Activated naive CD8-positive, alpha-beta T cell treated with anti-CD3 and anti-CD28 coated beads, Interleukin-2, amount 10 ng/mL, durations not matched to agents 7 days and 5 days (primary cell): ENCODE results near the gene KPNB1. TPM values are rescaled to one million over a fixed set of nuclear protein-coding genes. Genes with fewer than 3 reads are reported as not detected.

Experiments used
- ATAC-seq: fragments of 150-1000 bp; cut with Tn5 transposase; one replicate; pipeline ENCODE4 v1.10.0; 2021; ENCODE audit warnings: low read depth, moderate library complexity
- POLR2A ChIA-PET: fragments of 350-600 bp; sonication (Branson Sonifier 250); formaldehyde crosslinking; loops from one replicate; lab custom pipeline; 2021; ENCODE audit warnings: antibody characterized with exemption; lab: Charles Lee
- DNase-seq: peaks from one replicate; pipeline ENCODE4 v3.0.0; 2021
- H3K27ac Mint-ChIP-seq: one replicate; pipeline ENCODE4 v1.8.0; 2022; ENCODE audit warnings: mild to moderate bottlenecking, mixed read lengths
- H3K27me3 Mint-ChIP-seq: one replicate; pipeline ENCODE4 v1.8.0; 2022; ENCODE audit warnings: mild to moderate bottlenecking, moderate library complexity, mixed read lengths
- H3K36me3 Mint-ChIP-seq: one replicate; pipeline ENCODE4 v1.8.0; 2021; ENCODE audit warnings: mild to moderate bottlenecking, mixed read lengths
- H3K4me1 Mint-ChIP-seq: one replicate; pipeline ENCODE4 v1.8.0; 2021; ENCODE audit warnings: mixed read lengths
- H3K4me3 Mint-ChIP-seq: one replicate; pipeline ENCODE4 v1.8.0; 2022; ENCODE audit warnings: mild to moderate bottlenecking, moderate library complexity, mixed read lengths
- H3K9me3 Mint-ChIP-seq: one replicate; pipeline ENCODE4 v1.8.0; 2021; ENCODE audit warnings: mixed read lengths
- total RNA-seq, 2 experiments: library from RNA; stranded (reverse); gene quantifications; one replicate each; pipeline ENCODE4 v1.2.3, GENCODE V29; 2021

Gene KPNB1
- 100 to 1,000 TPM; 335 TPM for total RNA-seq

DNA sequence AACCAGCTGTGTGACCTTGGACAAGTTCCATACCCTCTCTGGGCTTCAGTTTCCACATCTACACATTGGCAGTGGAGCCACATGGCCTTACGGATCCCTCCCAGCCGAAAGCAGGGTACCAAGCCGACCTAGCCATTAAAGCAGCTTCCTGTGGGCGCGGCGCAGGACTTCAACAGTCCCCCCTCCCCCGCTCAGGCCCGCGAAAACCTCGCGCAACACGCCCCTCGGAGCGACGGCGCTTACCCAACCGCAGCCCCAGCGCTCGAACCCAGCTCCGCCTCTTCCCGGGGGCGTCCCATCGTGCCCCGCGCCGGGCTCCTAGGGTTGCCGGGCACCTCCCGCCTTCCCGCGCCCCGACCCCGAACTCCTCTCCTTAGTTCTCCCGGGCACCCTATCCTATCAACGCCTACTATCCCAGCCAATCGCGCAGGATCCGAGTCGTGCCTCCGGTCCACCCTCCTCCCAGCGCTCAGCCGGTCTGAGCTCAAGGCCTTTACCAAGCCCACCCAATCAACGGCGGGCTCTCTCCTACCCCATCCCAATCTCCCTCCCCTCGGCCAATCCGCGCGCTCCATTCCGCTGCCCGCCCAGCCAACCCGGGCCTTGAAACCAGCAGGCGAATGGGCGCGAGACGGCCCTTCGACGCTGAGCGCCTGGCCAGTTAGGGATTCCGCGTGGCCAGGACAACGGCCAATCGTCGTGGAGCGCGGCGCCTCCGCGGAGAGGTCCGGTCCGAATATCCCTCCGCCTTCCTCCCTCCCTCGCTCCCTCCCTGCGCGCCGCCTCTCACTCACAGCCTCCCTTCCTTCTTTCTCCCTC is at the start of gene KPNB1:
KPNB1 (plus strand) TSS at position 767 of the 819 bp plus-strand sequence. CDS start 326 bp downstream, outside the sequence.
- Mint-ChIP-seq H3K36me3 (peaks cover 31% of the 10 kb centered on the region), H3K27me3 (no peaks in the 10 kb centered on the region), H3K4me1 (peaks cover 37% of the 10 kb centered on the region), H3K27ac (peak within 1 kb of the TSS; percentile 96), H3K4me3 (peak within 1 kb of the TSS; percentile 92), H3K9me3 (no peaks in the 10 kb centered on the region)
- POLR2A ChIA-PET = interaction anchor here (0.6 to 4.9 kb wide), 26 partner anchors 9 to 706 kb away, joined by 3 to 39 read pairs (median 4); partner anchors contain the start of genes CDC27, EFCAB13, LRRC46 and MRPL10
- ATAC-seq (peak; percentile 86), DNase-seq (peak; percentile 95)

DNA sequence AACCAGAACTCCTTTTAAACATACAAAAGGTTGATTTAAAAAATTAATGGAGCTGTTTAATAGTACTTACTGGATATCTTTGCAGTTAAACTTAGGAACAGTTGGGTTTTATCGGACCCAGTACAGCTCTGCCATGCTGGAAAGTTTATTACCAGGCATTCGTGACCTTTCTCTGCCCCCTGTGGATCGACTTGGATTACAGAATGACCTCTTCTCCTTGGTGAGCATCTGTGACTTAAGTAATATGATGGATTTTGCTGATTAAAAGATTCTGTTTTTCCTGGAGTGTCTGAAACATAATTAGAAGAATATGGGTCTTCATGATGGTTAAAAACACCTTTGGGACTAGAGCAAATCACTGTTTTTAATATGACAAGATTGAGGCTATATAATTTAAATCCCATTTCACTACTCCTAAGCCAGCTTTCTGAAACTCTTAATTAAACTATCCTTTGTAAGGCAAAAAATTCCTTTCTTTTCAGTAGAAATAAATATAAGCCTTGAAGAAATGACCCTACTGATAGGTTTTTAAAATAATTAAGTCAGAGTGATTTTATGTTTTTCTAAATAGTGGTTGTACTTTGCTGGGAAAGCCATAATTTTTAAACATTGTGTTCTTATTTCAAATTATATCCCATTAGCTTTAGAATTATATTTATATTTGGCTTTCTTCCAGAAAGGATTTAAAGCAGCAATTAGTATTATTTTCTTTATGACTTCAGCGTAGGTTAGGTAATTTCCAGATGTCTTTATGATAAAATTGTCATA is 45.7 kb upstream of the KPNB1 start:
- ATAC-seq (no peak), DNase-seq (no peak)
- peaks cover 3% of the 10 kb centered on the region for H3K4me1 Mint-ChIP-seq
- H3K9me3 Mint-ChIP-seq = no peaks in the 10 kb centered on the region
- POLR2A ChIA-PET = no interaction called here
- H3K4me3 Mint-ChIP-seq = no peak overlapping the region
- H3K36me3 Mint-ChIP-seq = peaks cover 37% of the 10 kb centered on the region
- no peaks in the 10 kb centered on the region for H3K27me3 Mint-ChIP-seq
- no peak overlapping the region for H3K27ac Mint-ChIP-seq

DNA sequence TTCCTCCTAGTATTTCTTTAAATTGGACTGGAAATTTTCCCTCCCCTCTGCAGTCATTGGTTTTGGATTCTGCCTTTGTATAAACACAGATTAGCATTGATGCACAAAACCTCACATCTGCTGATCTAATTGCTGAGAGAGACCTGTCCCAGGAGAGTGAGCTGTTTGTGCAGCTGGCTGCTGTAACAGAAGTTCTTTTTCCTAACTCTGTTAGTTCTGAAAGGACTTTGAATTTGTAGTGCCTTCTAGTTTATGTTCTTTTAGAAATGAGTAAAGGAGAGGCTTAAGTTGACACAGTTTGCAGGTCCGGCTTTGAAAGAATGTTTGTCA is 45.2 kb upstream of the KPNB1 start:
- no peak overlapping the region for H3K4me3 Mint-ChIP-seq
- peaks cover 34% of the 10 kb centered on the region for H3K36me3 Mint-ChIP-seq
- POLR2A ChIA-PET = no interaction called here
- no peak for DNase-seq
- no peaks in the 10 kb centered on the region for H3K27me3 Mint-ChIP-seq
- no peaks in the 10 kb centered on the region for H3K9me3 Mint-ChIP-seq
- peaks cover 3% of the 10 kb centered on the region for H3K4me1 Mint-ChIP-seq
- H3K27ac Mint-ChIP-seq = no peak overlapping the region
- ATAC-seq = no peak

DNA sequence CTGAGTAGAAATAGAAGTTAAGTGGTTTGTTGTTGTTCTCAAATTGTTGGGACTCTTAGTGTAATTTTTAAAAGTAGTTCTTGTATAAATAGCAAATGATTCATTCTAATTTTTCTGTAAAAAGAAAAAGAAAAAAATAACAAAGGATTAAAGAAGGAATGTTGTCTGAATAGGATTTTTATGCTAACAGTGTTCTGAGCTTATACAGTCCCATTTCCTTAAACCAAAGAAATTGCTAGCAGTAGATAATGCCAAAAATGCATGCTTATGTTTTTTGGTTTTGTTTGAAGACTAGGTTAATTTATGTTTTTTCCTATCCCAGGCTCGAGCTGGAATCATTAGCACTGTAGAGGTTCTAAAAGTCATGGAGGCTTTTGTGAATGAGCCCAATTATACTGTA is 44.7 kb upstream of the KPNB1 start:
- H3K4me1 Mint-ChIP-seq = peaks cover 3% of the 10 kb centered on the region
- POLR2A ChIA-PET = interaction anchor here (0.5 kb wide), 1 partner anchor 14 kb away, joined by 3 read pairs; no protein-coding TSS in a partner anchor
- no peak overlapping the region for H3K4me3 Mint-ChIP-seq
- DNase-seq = no peak
- peaks cover 34% of the 10 kb centered on the region for H3K36me3 Mint-ChIP-seq
- no peaks in the 10 kb centered on the region for H3K27me3 Mint-ChIP-seq
- no peak overlapping the region for H3K27ac Mint-ChIP-seq
- no peaks in the 10 kb centered on the region for H3K9me3 Mint-ChIP-seq
- ATAC-seq = no peak

DNA sequence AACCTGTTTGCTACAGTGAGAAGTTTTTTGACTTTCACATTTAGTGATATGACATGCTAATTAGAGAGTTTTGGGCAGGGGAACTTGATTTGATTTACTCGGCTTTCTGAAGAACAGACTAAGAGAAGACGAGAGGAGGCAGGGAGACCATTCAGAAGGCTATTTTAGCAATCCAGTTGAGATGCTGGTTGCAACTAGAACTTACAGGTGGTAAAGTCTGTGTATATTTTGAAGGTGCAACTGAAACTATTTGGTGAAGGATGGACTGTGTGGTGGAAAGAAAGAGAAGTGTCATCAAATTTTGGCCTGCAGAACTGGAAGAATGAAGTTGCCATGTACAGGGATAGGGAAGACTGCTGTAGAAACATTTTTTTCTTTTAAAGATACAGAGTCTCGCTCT is 42.2 kb upstream of the KPNB1 start:
- H3K4me3 Mint-ChIP-seq = no peak overlapping the region

DNA sequence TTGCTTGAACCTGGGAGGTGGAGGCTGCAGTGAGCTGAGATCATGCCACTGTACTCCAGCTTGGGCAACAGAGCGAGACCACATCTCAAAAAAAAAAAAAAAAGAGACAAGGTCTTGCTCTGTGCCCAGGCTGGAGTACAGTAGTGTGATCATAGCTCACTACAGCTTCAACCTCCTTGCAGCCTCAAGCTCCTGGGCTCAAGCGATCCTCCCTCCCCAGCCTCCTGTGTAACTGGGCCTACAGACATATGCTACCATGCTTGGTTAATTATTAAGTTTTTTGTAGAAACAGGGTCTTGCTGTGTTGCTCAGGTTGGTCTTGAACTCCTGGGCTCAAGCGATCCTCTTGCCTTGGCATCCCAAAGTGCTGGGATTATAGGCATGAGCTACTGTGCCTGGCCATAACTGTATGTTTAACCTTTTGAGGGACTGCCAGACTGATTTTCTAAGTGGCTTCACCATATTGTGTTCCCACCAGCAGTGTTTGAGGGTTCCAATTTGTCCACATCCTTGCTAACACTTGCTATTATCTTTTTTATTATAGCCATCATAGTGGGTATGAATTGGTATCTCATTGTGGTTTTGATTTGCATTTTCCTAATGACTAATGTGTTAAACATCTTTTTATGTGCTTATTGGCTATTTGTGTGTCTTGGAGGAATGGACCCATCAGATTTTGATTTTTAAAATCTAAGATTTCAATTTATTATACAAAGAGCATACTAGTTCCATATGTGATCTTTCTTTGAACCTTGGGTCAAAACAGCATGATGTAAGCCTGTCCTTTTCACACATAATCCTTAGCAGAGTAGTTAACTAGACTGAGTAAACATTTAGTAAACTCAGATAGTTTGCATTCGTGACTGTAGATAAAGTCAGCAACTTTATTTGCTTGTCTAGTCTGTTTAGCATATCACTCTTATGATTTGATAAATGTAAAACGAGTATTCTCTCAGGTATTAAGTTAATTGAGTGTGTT is 38.1 kb upstream of the KPNB1 start:
- Mint-ChIP-seq H3K27me3 (no peaks in the 10 kb centered on the region), H3K4me1 (peaks cover 8% of the 10 kb centered on the region), H3K4me3 (no peak overlapping the region), H3K36me3 (peaks cover 18% of the 10 kb centered on the region), H3K9me3 (no peaks in the 10 kb centered on the region), H3K27ac (no peak overlapping the region)
- no peak for ATAC-seq
- no peak for DNase-seq
- POLR2A ChIA-PET = no interaction called here

More for the DNA sequence above, 42.2 kb upstream of the KPNB1 start:
- Mint-ChIP-seq H3K27me3 (no peaks in the 10 kb centered on the region), H3K4me1 (peaks cover 5% of the 10 kb centered on the region), H3K36me3 (peaks cover 30% of the 10 kb centered on the region), H3K27ac (no peak overlapping the region), H3K9me3 (no peaks in the 10 kb centered on the region)
- POLR2A ChIA-PET = no interaction called here
- ATAC-seq (no peak), DNase-seq (no peak)

DNA sequence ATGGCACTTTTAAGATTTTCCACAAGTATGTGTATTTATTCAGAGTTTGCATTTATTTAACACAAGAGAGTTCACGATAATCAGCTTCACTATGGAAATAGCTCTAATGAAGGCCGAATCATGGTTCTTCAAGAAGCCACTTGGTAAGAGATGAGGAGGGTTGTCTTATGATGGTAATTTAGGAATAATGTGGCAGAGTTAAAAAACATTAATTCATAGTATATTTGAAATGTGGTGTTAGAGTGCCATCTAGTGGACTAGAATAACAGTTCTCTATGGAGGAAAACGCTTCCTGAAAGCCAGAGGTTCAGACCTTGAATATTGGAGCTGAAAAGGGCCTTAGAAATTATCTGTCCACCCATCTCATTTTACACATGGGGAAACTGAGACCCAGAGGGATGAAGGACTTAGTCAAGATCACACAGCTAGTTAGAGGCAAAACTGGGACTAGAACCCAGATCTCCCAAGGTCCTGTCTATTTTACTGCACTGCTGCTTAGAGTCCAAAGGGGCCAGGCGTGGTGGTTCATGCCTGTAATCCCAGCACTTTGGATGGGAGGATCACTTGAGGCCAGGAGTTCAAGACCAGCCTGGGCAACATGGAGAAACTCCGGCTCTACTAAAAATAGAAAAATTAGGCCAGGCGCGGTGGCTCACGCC is 33.8 kb upstream of the KPNB1 start:
- ATAC-seq (no peak), DNase-seq (no peak)
- no peaks in the 10 kb centered on the region for H3K9me3 Mint-ChIP-seq
- H3K27me3 Mint-ChIP-seq = no peaks in the 10 kb centered on the region
- peaks cover 26% of the 10 kb centered on the region for H3K36me3 Mint-ChIP-seq
- H3K4me3 Mint-ChIP-seq = no peak overlapping the region
- H3K4me1 Mint-ChIP-seq = peaks cover 15% of the 10 kb centered on the region
- POLR2A ChIA-PET = interaction anchor here (1.0 kb wide), 1 partner anchor 33 kb away, joined by 3 read pairs; no protein-coding TSS in a partner anchor
- H3K27ac Mint-ChIP-seq = peak overlapping the region; percentile 26

DNA sequence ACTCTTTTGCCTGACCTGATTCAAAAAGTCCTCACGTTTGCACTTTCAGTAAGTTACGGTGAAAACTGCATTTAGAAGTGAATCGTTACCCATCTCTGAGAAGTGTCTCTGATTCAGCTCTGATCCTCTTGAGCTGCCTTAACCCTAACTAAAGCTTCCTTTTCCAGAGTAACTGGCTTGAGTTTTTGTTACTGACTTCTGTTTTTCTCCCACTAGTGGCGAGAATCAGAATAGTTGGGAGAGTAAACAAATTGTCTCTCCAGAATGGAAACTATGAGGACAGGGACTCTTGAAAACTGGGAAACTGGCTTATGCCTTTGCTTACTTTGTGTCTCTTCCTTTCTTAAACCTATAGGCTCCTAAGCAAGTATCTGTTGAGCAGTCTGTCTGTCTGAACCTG is 31.3 kb upstream of the KPNB1 start:
- H3K9me3 Mint-ChIP-seq = no peaks in the 10 kb centered on the region
- H3K4me1 Mint-ChIP-seq = peaks cover 21% of the 10 kb centered on the region
- H3K36me3 Mint-ChIP-seq = peaks cover 28% of the 10 kb centered on the region
- POLR2A ChIA-PET = interaction anchor here (0.6 kb wide), 1 partner anchor 248 kb away, joined by 7 read pairs; no protein-coding TSS in a partner anchor
- no peak for DNase-seq
- ATAC-seq = no peak
- no peak overlapping the region for H3K4me3 Mint-ChIP-seq
- H3K27ac Mint-ChIP-seq = no peak overlapping the region
- H3K27me3 Mint-ChIP-seq = no peaks in the 10 kb centered on the region

DNA sequence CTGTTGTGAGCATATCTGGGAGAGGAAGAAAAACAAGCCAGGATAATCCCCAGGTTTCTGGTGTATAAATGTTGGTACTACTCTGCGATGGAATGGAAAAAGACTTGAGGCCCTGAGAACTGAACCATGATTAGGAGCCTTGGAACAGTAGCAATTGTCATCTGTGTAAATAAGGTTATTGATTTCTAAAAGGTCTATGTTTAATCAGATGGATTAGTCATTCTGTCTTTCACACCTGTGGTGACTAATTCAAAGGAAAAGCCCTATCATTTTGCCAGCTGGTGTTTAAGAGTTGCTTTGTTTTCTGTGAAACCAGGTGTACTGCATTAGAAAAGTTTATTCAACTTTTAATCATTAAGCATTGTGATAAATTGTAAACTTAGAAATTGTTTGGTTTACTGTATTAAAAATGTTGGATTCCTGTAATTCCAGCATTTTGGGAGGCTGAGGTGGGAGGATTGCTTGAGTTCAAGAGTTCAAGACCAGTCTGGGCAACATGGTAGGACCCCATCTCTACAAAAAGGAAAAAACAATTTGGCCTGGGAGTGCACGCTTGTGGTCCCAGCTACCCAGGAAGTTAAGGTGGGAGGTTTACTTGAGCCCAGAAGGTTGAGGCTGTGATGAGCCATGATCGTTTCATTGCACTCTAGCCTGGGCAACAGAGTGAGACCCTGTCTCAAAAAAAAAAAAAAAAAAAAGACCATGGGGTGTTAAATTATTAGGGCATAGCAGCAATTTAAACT is 29.0 kb upstream of the KPNB1 start:
- POLR2A ChIA-PET = no interaction called here
- Mint-ChIP-seq H3K4me3 (no peak overlapping the region), H3K27ac (peak overlapping the region; percentile 35), H3K9me3 (no peaks in the 10 kb centered on the region), H3K36me3 (peaks cover 30% of the 10 kb centered on the region), H3K27me3 (no peaks in the 10 kb centered on the region), H3K4me1 (peaks cover 22% of the 10 kb centered on the region)
- DNase-seq (no peak), ATAC-seq (no peak)

DNA sequence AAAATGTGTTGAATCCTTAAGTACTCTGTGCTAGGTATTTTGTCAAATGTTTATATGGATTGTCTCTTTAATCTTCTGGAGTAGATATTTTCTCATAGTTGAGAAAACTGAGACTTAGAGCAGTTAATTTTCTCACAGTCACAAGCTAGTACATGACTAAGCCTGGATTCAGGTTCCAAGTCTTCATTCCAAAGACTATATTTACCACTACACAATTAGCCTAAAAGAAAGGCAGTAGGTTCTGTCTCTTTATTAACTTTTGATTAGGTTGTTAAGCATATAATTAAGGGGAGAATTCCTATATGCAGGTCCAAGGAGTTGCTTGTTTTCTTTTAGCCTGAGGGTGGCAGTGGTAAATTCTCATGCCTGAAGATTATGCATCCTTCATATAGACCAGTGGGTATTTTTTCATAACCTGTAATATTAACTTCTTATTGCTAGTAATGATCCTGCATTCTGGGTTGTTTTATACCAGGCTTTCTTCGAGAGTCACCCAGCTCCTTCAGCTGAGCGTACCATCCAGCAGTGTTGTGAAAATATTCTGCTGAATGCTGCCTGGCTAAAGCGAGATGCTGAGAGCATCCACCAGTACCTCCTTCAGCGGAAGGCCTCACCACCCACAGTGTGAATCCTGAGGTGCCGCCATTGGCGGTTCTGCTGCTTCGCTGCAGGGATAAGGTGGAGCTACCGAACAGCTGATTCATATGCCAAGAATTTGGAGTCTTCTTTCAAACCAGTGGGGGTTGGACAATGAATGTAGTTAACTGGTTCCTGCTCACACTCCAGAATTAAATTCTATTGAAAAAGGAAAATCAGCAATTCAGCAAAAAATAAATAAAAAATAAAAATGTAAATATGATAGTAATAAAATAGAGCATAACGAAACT is 28.2 kb upstream of the KPNB1 start:
- ATAC-seq = no peak
- Mint-ChIP-seq H3K9me3 (no peaks in the 10 kb centered on the region), H3K27ac (peak overlapping the region; percentile 24), H3K36me3 (peaks cover 26% of the 10 kb centered on the region), H3K4me1 (peaks cover 20% of the 10 kb centered on the region), H3K4me3 (no peak overlapping the region), H3K27me3 (no peaks in the 10 kb centered on the region)
- DNase-seq = no peak
- POLR2A ChIA-PET = no interaction called here

DNA sequence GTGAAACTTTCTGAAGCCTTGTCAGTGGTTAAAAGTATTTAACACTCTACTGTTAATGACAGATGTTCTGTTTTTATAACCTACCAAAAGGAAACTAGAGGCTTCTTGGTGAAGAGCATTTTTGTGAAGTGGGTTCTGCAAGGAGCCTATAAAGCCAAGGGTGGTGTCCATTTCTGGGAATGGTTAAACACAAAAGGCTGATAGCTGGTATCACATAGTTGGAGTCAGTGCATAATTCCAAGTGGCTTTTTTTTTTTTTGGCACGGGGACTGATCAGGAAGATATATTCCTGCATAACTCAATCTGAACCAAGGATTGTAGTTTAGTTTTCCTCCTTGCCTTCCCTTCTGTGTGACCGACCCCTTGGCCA is 27.6 kb upstream of the KPNB1 start:
- peaks cover 21% of the 10 kb centered on the region for H3K4me1 Mint-ChIP-seq

More for the DNA sequence above, 27.6 kb upstream of the KPNB1 start:
- POLR2A ChIA-PET = no interaction called here
- DNase-seq (no peak), ATAC-seq (no peak)
- Mint-ChIP-seq H3K9me3 (no peaks in the 10 kb centered on the region), H3K27ac (no peak overlapping the region), H3K36me3 (peaks cover 26% of the 10 kb centered on the region), H3K27me3 (no peaks in the 10 kb centered on the region), H3K4me3 (no peak overlapping the region)
